Natural killer cell (primary cell): ENCODE data around the gene CACNA1B. TPM values are rescaled to one million over a fixed set of nuclear protein-coding genes. Genes with fewer than 3 reads are reported as not detected.

Experiments used
- ATAC-seq, 3 donors: fragments of 150-1000 bp in 2 of 3; fragments of 200-7000 bp in 1 of 3; cut with Tn5 transposase; 1 replicate in 1 of 3; 2 replicates in 2 of 3; pipeline ENCODE4 v1.10.0; 2021; ENCODE audit warnings: mild to moderate bottlenecking in 2 of 3, moderate library complexity in 2 of 3
- DNase-seq, 2 donors: peaks; one replicate each; pipeline versions ENCODE4 v3.0.0 to v3.0.0-alpha.2; 2013 to 2021; ENCODE audit warnings: mixed read lengths in 1 of 2
- H3K27ac ChIP-seq: one replicate; pipeline ENCODE4 v1.5.1; 2013; ENCODE audit warnings: mild to moderate bottlenecking, low read length
- H3K27me3 ChIP-seq: one replicate; pipeline ENCODE4 v1.6.1; 2013; ENCODE audit warnings: low read length; ENCODE audit not compliant: control insufficient read depth, insufficient read depth
- H3K36me3 ChIP-seq: one replicate; pipeline ENCODE4 v1.6.1; 2013; ENCODE audit warnings: low read length; ENCODE audit not compliant: control insufficient read depth, insufficient read depth
- H3K4me1 ChIP-seq: one replicate; pipeline ENCODE4 v1.6.1; 2013; ENCODE audit warnings: low read length; ENCODE audit not compliant: control insufficient read depth, insufficient read depth
- H3K4me3 ChIP-seq: one replicate; pipeline ENCODE4 v1.5.1; 2013; ENCODE audit warnings: low read length
- H3K9me3 ChIP-seq: one replicate; pipeline ENCODE4 v1.6.1; 2013; ENCODE audit warnings: low read length; ENCODE audit not compliant: control insufficient read depth, insufficient read depth
- H3K27ac Mint-ChIP-seq, 2 donors: one replicate each; pipeline ENCODE4 v1.8.0; 2022; ENCODE audit warnings: mild to moderate bottlenecking in 2 of 2, mixed read lengths in 2 of 2, moderate library complexity in 1 of 2
- H3K27me3 Mint-ChIP-seq, 2 donors: one replicate each; pipeline ENCODE4 v1.8.0; 2022; ENCODE audit warnings: low read depth in 2 of 2, mixed read lengths in 2 of 2
- H3K36me3 Mint-ChIP-seq: one replicate; pipeline ENCODE4 v1.8.0; 2022; ENCODE audit warnings: mixed read lengths
- H3K4me1 Mint-ChIP-seq, 2 donors: one replicate each; pipeline ENCODE4 v1.8.0; 2022; ENCODE audit warnings: mixed read lengths in 2 of 2
- H3K4me3 Mint-ChIP-seq: one replicate; pipeline ENCODE4 v1.8.0; 2022; ENCODE audit warnings: mild to moderate bottlenecking, moderate library complexity, mixed read lengths
- H3K9me3 Mint-ChIP-seq, 2 donors: one replicate each; pipeline ENCODE4 v1.8.0; 2022; ENCODE audit warnings: mixed read lengths in 2 of 2
- WGBS: methylation state at CpG from one replicate; pipeline ENCODE4 v1.1.7; 2013; ENCODE audit warnings: missing lambda C conversion rate; ENCODE audit not compliant: insufficient coverage; 5-methylcytosine and 5-hydroxymethylcytosine counted together
- intact Hi-C: fragments of 100-400 bp; cut with micrococcal nuclease; formaldehyde crosslinking; loops from one replicate; pipeline ENCODE4 v1.14.2; 2022
- total RNA-seq, 4 donors: library from RNA; stranded (reverse); fragments of 120-200 nt in 1 of 4; gene quantifications; one replicate each; pipeline versions ENCODE4 v1.2.3 to v1.2.4, GENCODE V29; 2013 to 2022
- TF ChIP-seq, protein P1 (sequence below): fragments of 200-600 bp; IDR thresholded peaks from one replicate; pipeline ENCODE4 v1.8.0; 2022; ENCODE audit warnings: antibody characterized with exemption

Gene CACNA1B
- total RNA-seq, 3 donors from 2014 or later (not counting 1 experiment from before 2014, with no cell fraction given), result 0.07 TPM; not detected in 2

DNA sequence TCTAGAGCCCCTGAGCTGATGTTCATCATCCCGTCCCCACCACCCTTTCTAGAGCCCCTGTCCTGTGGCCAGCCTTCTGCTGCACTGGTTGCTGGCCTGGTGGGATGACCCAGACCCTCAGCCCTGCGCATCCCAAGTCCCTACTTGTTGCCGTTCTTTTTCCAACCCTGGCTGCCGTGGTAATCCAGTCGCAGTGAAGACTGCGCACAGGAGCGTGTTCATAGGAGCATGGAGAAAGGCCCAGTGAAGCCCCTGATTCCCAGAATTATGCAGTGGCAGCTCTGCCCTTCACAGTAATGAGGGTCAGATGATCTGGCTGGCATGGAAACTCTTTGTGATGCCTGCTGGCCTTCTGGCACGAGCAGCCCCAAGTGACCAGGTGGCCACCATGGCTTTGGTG is 183.3 kb downstream of the CACNA1B start:
- no peaks in the 10 kb centered on the region for H3K4me1 ChIP-seq
- H3K9me3 ChIP-seq, result no peaks in the 10 kb centered on the region
- no peaks in the 10 kb centered on the region for H3K27me3 ChIP-seq
- ATAC-seq, result no peak
- 88% methylated on average over 8 of the region's 8 CpGs for WGBS
- H3K4me1 Mint-ChIP-seq, result no peaks in the 10 kb centered on the region
- peaks cover 3% of the 10 kb centered on the region in 2 donors for H3K27me3 Mint-ChIP-seq
- intact Hi-C loops, result no loop called here
- TF ChIP-seq, protein P1, sequence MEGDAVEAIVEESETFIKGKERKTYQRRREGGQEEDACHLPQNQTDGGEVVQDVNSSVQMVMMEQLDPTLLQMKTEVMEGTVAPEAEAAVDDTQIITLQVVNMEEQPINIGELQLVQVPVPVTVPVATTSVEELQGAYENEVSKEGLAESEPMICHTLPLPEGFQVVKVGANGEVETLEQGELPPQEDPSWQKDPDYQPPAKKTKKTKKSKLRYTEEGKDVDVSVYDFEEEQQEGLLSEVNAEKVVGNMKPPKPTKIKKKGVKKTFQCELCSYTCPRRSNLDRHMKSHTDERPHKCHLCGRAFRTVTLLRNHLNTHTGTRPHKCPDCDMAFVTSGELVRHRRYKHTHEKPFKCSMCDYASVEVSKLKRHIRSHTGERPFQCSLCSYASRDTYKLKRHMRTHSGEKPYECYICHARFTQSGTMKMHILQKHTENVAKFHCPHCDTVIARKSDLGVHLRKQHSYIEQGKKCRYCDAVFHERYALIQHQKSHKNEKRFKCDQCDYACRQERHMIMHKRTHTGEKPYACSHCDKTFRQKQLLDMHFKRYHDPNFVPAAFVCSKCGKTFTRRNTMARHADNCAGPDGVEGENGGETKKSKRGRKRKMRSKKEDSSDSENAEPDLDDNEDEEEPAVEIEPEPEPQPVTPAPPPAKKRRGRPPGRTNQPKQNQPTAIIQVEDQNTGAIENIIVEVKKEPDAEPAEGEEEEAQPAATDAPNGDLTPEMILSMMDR, result no peak
- no peaks in the 10 kb centered on the region for H3K36me3 Mint-ChIP-seq
- H3K4me3 ChIP-seq, result no peak overlapping the region
- H3K36me3 ChIP-seq, result no peaks in the 10 kb centered on the region
- no peak overlapping the region for H3K27ac Mint-ChIP-seq
- no peak overlapping the region for H3K4me3 Mint-ChIP-seq
- H3K9me3 Mint-ChIP-seq, result no peaks in the 10 kb centered on the region
- no peak overlapping the region for H3K27ac ChIP-seq
- no peak for DNase-seq

DNA sequence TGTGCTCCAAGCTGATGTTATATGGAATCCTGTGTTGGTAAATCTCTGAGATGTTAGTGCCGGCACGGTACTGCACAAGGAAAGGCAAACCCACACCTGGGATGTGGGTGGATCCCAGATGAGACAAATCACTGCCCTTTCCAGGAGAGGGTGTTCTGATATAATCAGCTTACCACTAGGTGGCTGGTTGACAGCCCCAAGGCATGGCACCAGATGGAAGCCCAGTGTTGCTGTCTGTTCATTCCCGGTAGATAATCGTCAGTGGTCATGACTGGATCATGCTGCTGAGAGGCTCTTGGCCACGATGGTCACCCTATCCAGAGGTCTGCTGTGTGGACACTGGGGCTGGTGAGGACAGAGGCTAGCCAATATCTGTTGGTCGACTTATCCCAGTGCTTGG is 184.0 kb downstream of the CACNA1B start:
- ATAC-seq (no peak), DNase-seq (no peak)
- H3K27ac Mint-ChIP-seq, result no peak overlapping the region
- H3K36me3 Mint-ChIP-seq, result no peaks in the 10 kb centered on the region
- intact Hi-C loops, result no loop called here
- H3K4me3 Mint-ChIP-seq, result no peak overlapping the region
- H3K36me3 ChIP-seq, result no peaks in the 10 kb centered on the region
- no peaks in the 10 kb centered on the region for H3K27me3 ChIP-seq
- H3K4me1 Mint-ChIP-seq, result no peaks in the 10 kb centered on the region
- H3K9me3 Mint-ChIP-seq, result no peaks in the 10 kb centered on the region
- no peak overlapping the region for H3K27ac ChIP-seq
- no peak overlapping the region for H3K4me3 ChIP-seq
- peaks cover 3 to 8% of the 10 kb centered on the region in 2 donors for H3K27me3 Mint-ChIP-seq
- H3K9me3 ChIP-seq, result no peaks in the 10 kb centered on the region
- TF ChIP-seq, protein P1, result no peak
- 90% methylated on average over 6 of the region's 6 CpGs for WGBS
- H3K4me1 ChIP-seq, result no peaks in the 10 kb centered on the region

DNA sequence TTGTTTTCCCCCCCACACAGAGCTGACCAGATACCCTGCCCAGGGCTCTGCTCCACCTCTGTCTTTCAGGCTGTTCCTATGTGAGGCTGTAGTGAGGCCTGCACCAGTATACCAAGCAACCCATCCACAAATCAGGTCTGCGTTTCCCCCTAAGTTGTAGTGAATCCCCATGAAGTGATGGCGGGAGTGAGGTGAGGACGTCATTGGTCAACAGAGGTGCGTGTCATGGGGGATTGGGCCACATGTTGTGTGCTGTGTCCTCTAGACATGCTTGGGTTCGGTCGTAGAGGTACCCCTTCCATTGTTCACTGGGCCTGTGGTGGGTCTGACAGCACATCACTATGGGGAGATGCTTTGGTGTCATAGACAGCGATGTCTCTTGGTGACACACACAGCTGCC is 184.6 kb downstream of the CACNA1B start:
- Histone ChIP-seq H3K36me3 (no peaks in the 10 kb centered on the region), H3K27me3 (no peaks in the 10 kb centered on the region), H3K9me3 (no peaks in the 10 kb centered on the region), H3K4me1 (no peaks in the 10 kb centered on the region), H3K4me3 (no peak overlapping the region), H3K27ac (no peak overlapping the region)
- intact Hi-C loops, result no loop called here
- H3K4me1 Mint-ChIP-seq, result no peaks in the 10 kb centered on the region
- no peak overlapping the region for H3K27ac Mint-ChIP-seq
- no peak overlapping the region for H3K4me3 Mint-ChIP-seq
- TF ChIP-seq, protein P1, result no peak
- ATAC-seq, result no peak
- H3K9me3 Mint-ChIP-seq, result no peaks in the 10 kb centered on the region
- no peaks in the 10 kb centered on the region for H3K36me3 Mint-ChIP-seq
- H3K27me3 Mint-ChIP-seq, result peaks cover 3 to 8% of the 10 kb centered on the region in 2 donors
- 89% methylated on average over 7 of the region's 7 CpGs for WGBS
- DNase-seq, result no peak

DNA sequence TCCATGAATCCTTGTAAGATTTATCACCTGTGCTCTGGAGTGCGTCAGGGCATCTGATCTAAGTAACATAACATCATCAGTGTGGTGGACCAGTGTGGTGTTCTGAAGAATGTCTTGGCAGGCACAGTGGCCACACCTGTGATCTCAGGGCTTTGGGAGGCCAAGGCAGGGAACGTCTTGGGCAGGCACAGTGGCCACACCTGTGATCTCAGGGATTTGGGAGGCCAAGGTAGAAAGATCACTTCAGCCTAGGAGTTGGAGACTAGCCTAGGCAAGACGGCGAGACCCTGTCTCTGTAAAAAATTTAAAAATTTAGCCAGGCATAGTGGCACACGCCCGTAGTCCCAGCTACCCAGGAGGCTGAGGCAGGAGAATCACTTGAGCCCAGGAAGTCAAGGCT is 185.5 kb downstream of the CACNA1B start:
- no peak for ATAC-seq
- TF ChIP-seq, protein P1, result no peak
- no peak overlapping the region for H3K27ac Mint-ChIP-seq

More for the DNA sequence above, 185.5 kb downstream of the CACNA1B start:
- no peak overlapping the region for H3K4me3 ChIP-seq
- H3K36me3 ChIP-seq, result no peaks in the 10 kb centered on the region
- WGBS, result 77% methylated on average over 6 of the region's 6 CpGs
- no peaks in the 10 kb centered on the region for H3K4me1 ChIP-seq
- Mint-ChIP-seq H3K9me3 (no peaks in the 10 kb centered on the region), H3K36me3 (no peaks in the 10 kb centered on the region), H3K27me3 (peaks cover 3 to 8% of the 10 kb centered on the region in 2 donors), H3K4me1 (no peaks in the 10 kb centered on the region), H3K4me3 (no peak overlapping the region)
- no peak for DNase-seq
- intact Hi-C loops, result no loop called here
- no peaks in the 10 kb centered on the region for H3K9me3 ChIP-seq
- no peaks in the 10 kb centered on the region for H3K27me3 ChIP-seq
- H3K27ac ChIP-seq, result no peak overlapping the region
